GM12875 (cell line): Measurements from ENCODE around the gene ST14.
"Not testable (repeated sequence)": the region's sequence is repeated elsewhere in the genome, so short reads cannot be mapped to it uniquely, and the experiment has no call there.

Experiments used
- H3K4me3 ChIP-seq: one replicate; pipeline ENCODE4 v1.5.1; 2011; ENCODE audit warnings: low read depth, low read length, control low read depth
- CTCF ChIP-seq: IDR thresholded peaks from 2 replicates; pipeline ENCODE4 v1.5.1; 2011; ENCODE audit warnings: low read depth, mild to moderate bottlenecking, control low read depth, inconsistent platforms, low read length, moderate library complexity, borderline replicate concordance; ENCODE audit not compliant: insufficient read depth

Gene ST14

GRCh38 chr11:130237282-130238006, 77.9 kb downstream of the ST14 start:
- no peak overlapping the region for H3K4me3 ChIP-seq
- no peak for TF ChIP-seq CTCF

DNA sequence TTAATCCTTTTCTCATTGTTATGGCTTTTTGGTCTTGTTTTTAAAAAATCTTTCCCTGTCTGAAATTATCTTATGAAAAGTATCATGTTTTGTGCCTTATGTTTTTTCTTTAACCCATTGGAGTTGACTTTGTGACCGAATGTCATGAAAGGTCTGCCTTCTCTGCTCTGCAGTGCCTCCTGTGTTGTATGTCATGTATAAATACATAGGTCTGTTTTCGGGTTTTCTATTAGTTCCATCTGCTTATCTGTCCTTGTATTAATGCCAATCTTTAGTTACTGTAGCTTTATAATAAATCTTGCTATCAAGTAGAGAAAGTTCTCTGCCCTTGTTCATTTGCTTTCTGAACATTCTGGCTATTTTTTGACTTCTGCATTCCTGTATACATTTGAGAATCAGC, 82.1 kb downstream of the ST14 start:
- TF ChIP-seq CTCF = no peak

GRCh38 chr11:130243816-130244215, 84.2 kb downstream of the ST14 start:
- no peak overlapping the region for H3K4me3 ChIP-seq
- TF ChIP-seq CTCF = no peak

More for the DNA sequence above, 82.1 kb downstream of the ST14 start:
- H3K4me3 ChIP-seq = no peak overlapping the region

- no peak overlapping the region for H3K4me3 ChIP-seq
- TF ChIP-seq CTCF = no peak
Measured at GRCh38 chr11:130244848-130245247, 85.3 kb downstream of the ST14 start.

- not testable (repeated sequence) for H3K4me3 ChIP-seq
Measured at GRCh38 chr11:130245375-130245774, 85.8 kb downstream of the ST14 start.

GRCh38 chr11:130246270-130246669, 86.7 kb downstream of the ST14 start:
- TF ChIP-seq CTCF = no peak
- no peak overlapping the region for H3K4me3 ChIP-seq

- H3K4me3 ChIP-seq = no peak overlapping the region
- no peak for TF ChIP-seq CTCF
Measured at GRCh38 chr11:130246738-130247137, 87.2 kb downstream of the ST14 start.
